Measurements from ENCODE around the gene CASZ1.

CASZ1 gene

GRCh38 chr1:10638559-10639005 lies 157.9 kb downstream of the CASZ1 start:
- no peak overlapping the region for H3K9ac ChIP-seq (ENCODE audit: low read depth, low read length)
- no peak for ATAC-seq (ENCODE audit: insufficient read depth, low read depth)
- TF ChIP-seq CTCF (IDR thresholded peaks at IDR 0.05; ENCODE audit: borderline replicate concordance, extremely low read depth, low read length, poor library complexity, severe bottlenecking) (no peak), EZH2 (IDR thresholded peaks at IDR 0.05; ENCODE audit: borderline replicate concordance, low read depth, low read length, severe bottlenecking) (no peak)
- peaks cover 6% of the 10 kb centered on the region for H3K36me3 ChIP-seq (ENCODE audit: insufficient read depth, low read length)
- H3K4me2 ChIP-seq (ENCODE audit: insufficient read depth, low read length) = no peak overlapping the region
- no peak overlapping the region for H3K27ac ChIP-seq (ENCODE audit: low read length)
- H3K27me3 ChIP-seq (ENCODE audit: insufficient read depth, low read length, poor library complexity) = no peaks in the 10 kb centered on the region
- H3K4me3 ChIP-seq (ENCODE audit: low read depth in 1 of 2, low read length in 2 of 2) = no peak overlapping the region
- no peak for DNase-seq
- no peaks in the 10 kb centered on the region for H3K4me1 ChIP-seq (ENCODE audit: insufficient read depth, low read length)
- no peaks in the 10 kb centered on the region; the same call in 1 of the 2 replicates for H4K20me1 ChIP-seq (ENCODE audit: insufficient read depth, low read length)
- H3K9me3 ChIP-seq (ENCODE audit: insufficient read depth, low read length, severe bottlenecking) = no peaks in the 10 kb centered on the region
- no peaks in the 10 kb centered on the region for H3K79me2 ChIP-seq (ENCODE audit: insufficient read depth, low read length)
- no peak overlapping the region for H2AFZ ChIP-seq (ENCODE audit: low read depth, low read length)

- ATAC-seq (ENCODE audit: insufficient read depth, low read depth) (no peak), DNase-seq (no peak)
- no peaks in the 10 kb centered on the region; the same call in 1 of the 2 replicates for H4K20me1 ChIP-seq (ENCODE audit: insufficient read depth, low read length)
- no peak overlapping the region for H2AFZ ChIP-seq (ENCODE audit: low read depth, low read length)
- H3K27ac ChIP-seq (ENCODE audit: low read length) = no peak overlapping the region
- peaks cover 6% of the 10 kb centered on the region for H3K36me3 ChIP-seq (ENCODE audit: insufficient read depth, low read length)
- TF ChIP-seq CTCF (IDR thresholded peaks at IDR 0.05; ENCODE audit: borderline replicate concordance, extremely low read depth, low read length, poor library complexity, severe bottlenecking) = no peak
- TF ChIP-seq EZH2 (IDR thresholded peaks at IDR 0.05; ENCODE audit: borderline replicate concordance, low read depth, low read length, severe bottlenecking) = no peak
- no peaks in the 10 kb centered on the region for H3K4me1 ChIP-seq (ENCODE audit: insufficient read depth, low read length)
- no peak overlapping the region for H3K4me3 ChIP-seq (ENCODE audit: low read depth in 1 of 2, low read length in 2 of 2)
- H3K27me3 ChIP-seq (ENCODE audit: insufficient read depth, low read length, poor library complexity) = no peaks in the 10 kb centered on the region
- H3K4me2 ChIP-seq (ENCODE audit: insufficient read depth, low read length) = no peak overlapping the region
- no peak overlapping the region for H3K9ac ChIP-seq (ENCODE audit: low read depth, low read length)
- H3K79me2 ChIP-seq (ENCODE audit: insufficient read depth, low read length) = no peaks in the 10 kb centered on the region
- no peaks in the 10 kb centered on the region for H3K9me3 ChIP-seq (ENCODE audit: insufficient read depth, low read length, severe bottlenecking)
Measured at GRCh38 chr1:10637834-10638558, 158.4 kb downstream of the CASZ1 start.

GRCh38 chr1:10637400-10637799 lies 159.0 kb downstream of the CASZ1 start:
- no peaks in the 10 kb centered on the region for H3K79me2 ChIP-seq (ENCODE audit: insufficient read depth, low read length)
- H4K20me1 ChIP-seq (ENCODE audit: insufficient read depth, low read length) = no peaks in the 10 kb centered on the region; the same call in 1 of the 2 replicates
- H3K27ac ChIP-seq (ENCODE audit: low read length) = no peak overlapping the region
- DNase-seq (no peak), ATAC-seq (ENCODE audit: insufficient read depth, low read depth) (no peak)
- H3K4me2 ChIP-seq (ENCODE audit: insufficient read depth, low read length) = no peak overlapping the region
- H3K4me3 ChIP-seq (ENCODE audit: low read depth in 1 of 2, low read length in 2 of 2) = no peak overlapping the region
- H3K27me3 ChIP-seq (ENCODE audit: insufficient read depth, low read length, poor library complexity) = no peaks in the 10 kb centered on the region
- H2AFZ ChIP-seq (ENCODE audit: low read depth, low read length) = no peak overlapping the region
- TF ChIP-seq CTCF (IDR thresholded peaks at IDR 0.05; ENCODE audit: borderline replicate concordance, extremely low read depth, low read length, poor library complexity, severe bottlenecking) = no peak
- TF ChIP-seq EZH2 (IDR thresholded peaks at IDR 0.05; ENCODE audit: borderline replicate concordance, low read depth, low read length, severe bottlenecking) = no peak
- H3K4me1 ChIP-seq (ENCODE audit: insufficient read depth, low read length) = no peaks in the 10 kb centered on the region
- H3K36me3 ChIP-seq (ENCODE audit: insufficient read depth, low read length) = peaks cover 6% of the 10 kb centered on the region
- H3K9ac ChIP-seq (ENCODE audit: low read depth, low read length) = no peak overlapping the region
- H3K9me3 ChIP-seq (ENCODE audit: insufficient read depth, low read length, severe bottlenecking) = no peaks in the 10 kb centered on the region

Data from DND-41 (cell line).